GM12878 (cell line): Measurements from ENCODE around the gene MPRIP. TPM values are rescaled to one million over a fixed set of nuclear protein-coding genes. Genes with fewer than 3 reads are reported as not detected.

ENCODE experiments used
- ATAC-seq: fragments of 200-7000 bp; cut with Tn5 transposase; 3 replicates; pipeline ENCODE4 v1.9.1; 2020; ENCODE audit warnings: mild to moderate bottlenecking, moderate library complexity
- BruUV-seq: library from RNA; stranded (reverse); fragments of 400-500 nt; replicated peaks from 2 replicates; lab custom pipeline; 2021; lab: Mats Ljungman, UMichigan
- CTCF ChIA-PET: fragments of 300-600 bp; sonication (Branson Sonifier 250); formaldehyde crosslinking; extraction: SDS; loops from one replicate; lab custom pipeline; 2021; ENCODE audit warnings: inconsistent platforms; lab: Yijun Ruan, JAX
- POLR2A ChIA-PET: fragments of 350-600 bp; formaldehyde crosslinking; extraction: SDS; loops from one replicate; lab custom pipeline; 2021; ENCODE audit warnings: inconsistent platforms; lab: Charles Lee
- RAD21 ChIA-PET: fragments of 300-600 bp; sonication (Branson Sonifier 250); formaldehyde crosslinking; loops from one replicate; lab custom pipeline; 2023; ENCODE audit warnings: antibody characterized with exemption; ENCODE audit not compliant: unreplicated experiment; lab: Charles Lee
- SMC1A ChIA-PET: fragments of 300-600 bp; sonication (Branson Sonifier 250); formaldehyde crosslinking; loops from one replicate; lab custom pipeline; 2023; ENCODE audit not compliant: unreplicated experiment, uncharacterized antibody; lab: Charles Lee
- DNase-seq: peaks from one replicate; pipeline ENCODE4 v3.0.0-alpha.2; 2011; ENCODE audit warnings: low read depth, low spot score
- FAIRE-seq: peaks from 3 replicates; lab custom pipeline; 2011; peaks lifted over from hg19 to GRCh38; lab: Jason Lieb, UNC
- H2AFZ ChIP-seq: 2 replicates; pipeline ENCODE4 v1.6.0; 2011; ENCODE audit warnings: low read depth, low read length, control low read depth; ENCODE audit not compliant: control insufficient read depth
- H3K27ac ChIP-seq: 2 replicates; pipeline ENCODE4 v1.5.1; 2011; ENCODE audit warnings: control low read depth; ENCODE audit not compliant: control insufficient read depth, insufficient read depth
- H3K27me3 ChIP-seq, 2 experiments: replicated peaks in 1 of 2; 2 replicates each; pipeline versions ENCODE4 v1.6.0 to v1.6.1; 2011; ENCODE audit warnings: low read length in 1 of 2; ENCODE audit not compliant: control insufficient read depth in 2 of 2, insufficient read depth in 2 of 2
- H3K36me3 ChIP-seq, 2 experiments: 2 replicates each; pipeline ENCODE4 v1.5.1; 2011; ENCODE audit warnings: low read length in 1 of 2; ENCODE audit not compliant: control insufficient read depth in 2 of 2, insufficient read depth in 2 of 2
- H3K4me1 ChIP-seq: 2 replicates; pipeline ENCODE4 v1.6.1; 2011; ENCODE audit warnings: mild to moderate bottlenecking, low read length, moderate library complexity, mixed read lengths; ENCODE audit not compliant: control insufficient read depth, insufficient read depth
- H3K4me2 ChIP-seq: 2 replicates; pipeline ENCODE4 v1.6.0; 2011; ENCODE audit warnings: control low read depth; ENCODE audit not compliant: control insufficient read depth, insufficient read depth
- H3K4me3 ChIP-seq: fragments of 200-600 bp; sonication (generic); 2 replicates; pipeline ENCODE4 v1.5.1; 2016
- H3K79me2 ChIP-seq: 2 replicates; pipeline ENCODE4 v1.6.0; 2011; ENCODE audit warnings: low read length; ENCODE audit not compliant: control insufficient read depth, insufficient read depth
- H3K9ac ChIP-seq: 2 replicates; pipeline ENCODE4 v1.8.0; 2011; ENCODE audit warnings: low read length, control low read depth, mixed read lengths; ENCODE audit not compliant: control insufficient read depth, insufficient read depth
- H3K9me3 ChIP-seq: replicated peaks from 3 replicates; pipeline ENCODE4 v1.5.1; 2011; ENCODE audit warnings: mild to moderate bottlenecking, low read length; ENCODE audit not compliant: control insufficient read depth, insufficient read depth
- H4K20me1 ChIP-seq: 2 replicates; pipeline ENCODE4 v1.6.0; 2011; ENCODE audit not compliant: control insufficient read depth, insufficient read depth
- CHD2 ChIP-seq: IDR thresholded peaks from 2 replicates; pipeline ENCODE4 v1.6.1; 2011; ENCODE audit warnings: low read depth, low read length, improper control_type of control experiment, borderline replicate concordance
- CREB1 ChIP-seq: IDR thresholded peaks from 2 replicates; pipeline ENCODE4 v1.6.1; 2012; ENCODE audit warnings: low read depth, mild to moderate bottlenecking, inconsistent platforms
- EGR1 ChIP-seq, 2 experiments: IDR thresholded peaks; 1 replicate in 1 of 2; 2 replicates in 1 of 2; pipeline ENCODE4 v1.6.1; 2011 to 2012; ENCODE audit warnings: low read depth in 2 of 2, low read length in 2 of 2, borderline replicate concordance in 1 of 2, mild to moderate bottlenecking in 1 of 2, moderate library complexity in 1 of 2
- GATAD2B ChIP-seq: fragments of 450-650 bp; conservative IDR thresholded peaks from 2 replicates; pipeline ENCODE4 v1.6.1; 2017; ENCODE audit warnings: low read depth, mild to moderate bottlenecking, moderate library complexity
- HCFC1 ChIP-seq: fragments of 150-350 bp; IDR thresholded peaks from 2 replicates; pipeline ENCODE4 v1.6.1; 2014; ENCODE audit warnings: low read length
- HDGF ChIP-seq: fragments of 450-650 bp; IDR thresholded peaks from 2 replicates; pipeline ENCODE4 v1.6.1; 2016; ENCODE audit warnings: antibody characterized with exemption
- IKZF1 ChIP-seq: fragments of 450-650 bp; conservative IDR thresholded peaks from 2 replicates; pipeline ENCODE4 v1.6.1; 2017; ENCODE audit warnings: antibody characterized with exemption, mild to moderate bottlenecking
- MAX ChIP-seq: IDR thresholded peaks from 2 replicates; pipeline ENCODE4 v1.6.1; 2012; ENCODE audit warnings: low read depth, low read length, improper control_type of control experiment
- NKRF ChIP-seq: fragments of 450-650 bp; conservative IDR thresholded peaks from 2 replicates; pipeline ENCODE4 v1.6.1; 2017; ENCODE audit warnings: mild to moderate bottlenecking, moderate library complexity
- NR2F1 ChIP-seq: fragments of 450-650 bp; conservative IDR thresholded peaks from 2 replicates; pipeline ENCODE4 v1.6.1; 2017; ENCODE audit warnings: mild to moderate bottlenecking
- PKNOX1 ChIP-seq: fragments of 450-650 bp; IDR thresholded peaks from 2 replicates; pipeline ENCODE4 v1.6.1; 2016; ENCODE audit warnings: mild to moderate bottlenecking
- STAT1 ChIP-seq: fragments of 450-650 bp; conservative IDR thresholded peaks from 2 replicates; pipeline ENCODE4 v1.6.1; 2014; ENCODE audit warnings: antibody characterized with exemption, mild to moderate bottlenecking
- ZNF622 ChIP-seq: fragments of 450-650 bp; IDR thresholded peaks from 2 replicates; pipeline ENCODE4 v1.6.1; 2017; ENCODE audit warnings: mild to moderate bottlenecking, inconsistent platforms
- WGBS: methylation state at CpG from one replicate; pipeline ENCODE4 v1.1.6; 2016; ENCODE audit warnings: low lambda C conversion rate; ENCODE audit not compliant: insufficient replicate concordance, insufficient coverage; ENCODE audit errors: missing lambda C conversion rate; 5-methylcytosine and 5-hydroxymethylcytosine counted together
- in situ Hi-C: fragments of 300-500 bp; cut with MboI; formaldehyde crosslinking; loops from 9 replicates; pipeline ENCODE4 v1.14.3; 2018; ENCODE audit warnings: mixed read lengths
- intact Hi-C: fragments of 100-400 bp; cut with micrococcal nuclease; formaldehyde crosslinking; loops from one replicate; pipeline ENCODE4 v1.14.2; 2022; ENCODE audit not compliant: unreplicated experiment
- polyA plus RNA-seq, 11 experiments: library from polyadenylated mRNA; depleted of rRNA in 4 of 11; unstranded in 6 of 11; stranded (reverse) in 5 of 11; fragments of >200 nt; fragmentation: Nextera tagmentation in 4 of 11; fragmentation: Illumina TruSeq in 1 of 11; extraction: Ambion mirVana in 4 of 11; extraction: Trizol in 1 of 11; gene quantifications; 1 replicate in 1 of 11; 2 replicates in 10 of 11; pipeline versions ENCODE4 v1.2.1 to v1.2.3, GENCODE V29; 2011 to 2016; ENCODE audit warnings: inconsistent platforms in 2 of 11, missing spikeins in 2 of 11, low read depth in 1 of 11
- total RNA-seq, 4 experiments: library from RNA; depleted of rRNA in 3 of 4; stranded (reverse); fragments of >200 nt in 3 of 4; fragmentation: Illumina TruSeq in 1 of 4; extraction: Trizol in 1 of 4; gene quantifications; 2 replicates each; pipeline versions ENCODE4 v1.2.1 to v1.2.3, GENCODE V29; 2013 to 2021
- TF ChIP-seq, protein P1 (sequence below): IDR thresholded peaks from 2 replicates; pipeline ENCODE4 v1.6.1; 2011; ENCODE audit warnings: low read depth, low read length, improper control_type of control experiment, borderline replicate concordance
- TF ChIP-seq, protein P2 (sequence below), 3 experiments: IDR thresholded peaks in 2 of 3; conservative IDR thresholded peaks in 1 of 3; 2 replicates each; pipeline ENCODE4 v1.5.1; 2011; ENCODE audit warnings: low read depth in 3 of 3, low read length in 3 of 3, mild to moderate bottlenecking in 3 of 3, control low read depth in 2 of 3, moderate library complexity in 2 of 3, inconsistent platforms in 1 of 3, mixed read lengths in 1 of 3; ENCODE audit not compliant: control insufficient read depth in 2 of 3, insufficient read depth in 1 of 3; ENCODE audit errors: extremely low read depth in 1 of 3

Gene MPRIP
- total and polyA plus RNA-seq, 10 of the 15 experiments (the other 5 are each of a cell fraction or from before 2014, with no cell fraction given) = 16.5 to 168 (median 71.7) TPM

DNA sequence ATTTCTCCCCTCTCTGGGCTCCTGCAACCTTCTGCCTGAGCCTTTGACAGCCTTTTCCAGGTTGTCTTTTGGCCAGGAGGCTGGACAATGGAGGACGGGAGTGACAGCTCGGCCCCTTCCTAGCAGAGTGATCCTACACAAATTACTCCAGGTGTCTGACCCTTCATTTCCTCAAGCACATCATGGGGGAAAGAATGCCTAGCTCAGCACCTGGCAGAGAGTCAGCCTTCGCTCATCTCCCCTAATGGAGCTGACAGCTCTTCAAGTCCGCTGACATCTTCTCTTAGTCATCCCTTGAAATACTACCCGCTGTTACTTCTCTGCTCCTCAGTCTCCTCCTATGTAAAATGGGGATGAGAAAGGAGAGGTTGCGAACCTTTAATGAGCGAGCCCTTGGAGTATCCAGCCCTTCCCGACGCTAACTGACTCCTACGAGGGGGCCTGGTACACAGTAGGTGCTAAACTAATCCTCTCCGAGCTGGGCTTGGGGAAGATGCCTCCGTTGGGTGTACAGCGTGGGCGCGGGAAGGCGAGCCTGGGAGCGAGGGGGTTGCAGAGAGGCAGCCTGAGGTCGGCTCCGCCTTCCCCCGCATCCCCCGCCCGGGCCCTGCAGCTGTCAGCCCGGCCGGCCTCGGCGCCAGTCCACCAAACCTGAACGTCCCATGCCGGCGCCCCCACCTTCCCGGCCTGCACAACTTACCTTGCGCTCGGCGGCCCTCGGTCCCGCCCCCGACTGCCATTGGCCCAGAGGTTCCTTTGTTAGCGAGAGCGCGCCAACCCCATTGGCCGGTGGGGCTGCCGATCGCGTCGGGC is 480 bp upstream of the MPRIP start:
- DNase-seq (peak; percentile 63), ATAC-seq (peak; percentile 96), FAIRE-seq (peak; percentile 78)
- H3K4me2 ChIP-seq = peak overlapping the region; percentile 93
- no peaks in the 10 kb centered on the region for H3K36me3 ChIP-seq
- intact Hi-C loops (no loop called here), in situ Hi-C loops (no loop called here)
- no TSS peak for BruUV-seq
- no peaks in the 10 kb centered on the region; the same call in 2 of the 3 replicates for H3K9me3 ChIP-seq
- H4K20me1 ChIP-seq = peaks cover 2% of the 10 kb centered on the region; the same call in 1 of the 2 replicates
- SMC1A ChIA-PET = interaction anchor here (1.2 kb wide), 1 partner anchor 50 kb away, joined by 3 read pairs; no protein-coding TSS in a partner anchor
- peak overlapping the region; percentile 9; the same call in 1 of the 2 replicates for H3K9ac ChIP-seq
- H3K27ac ChIP-seq = no peak overlapping the region
- peaks cover 19% of the 10 kb centered on the region for H3K4me1 ChIP-seq
- H3K79me2 ChIP-seq = peaks cover 40% of the 10 kb centered on the region
- peak overlapping the region; percentile 53 for H3K4me3 ChIP-seq
- RAD21 ChIA-PET = interaction anchor here (1.2 kb wide), 1 partner anchor 196 kb away, joined by 3 read pairs; no protein-coding TSS in a partner anchor
- 5% methylated on average over 34 of the region's 44 CpGs for WGBS
- peak overlapping the region; percentile 86 for H2AFZ ChIP-seq
- no peaks in the 10 kb centered on the region for H3K27me3 ChIP-seq
- POLR2A ChIA-PET = no interaction called here
- CTCF ChIA-PET = interaction anchor here (1.1 kb wide), 1 partner anchor 166 kb away, joined by 3 read pairs; no protein-coding TSS in a partner anchor
- TF ChIP-seq CHD2 (peak; percentile 93), HCFC1 (0 out of 2 replicates have a peak, but pooled peaks have one; percentile 18), IKZF1 (peak; percentile 56; the same call in 1 of the 2 replicates), MAX (peak; percentile 13; the same call in 1 of the 2 replicates), GATAD2B (peak; percentile 43; the same call in 1 of the 2 replicates), NKRF (0 out of 2 replicates have a peak, but pooled peaks have one; percentile 27), HDGF (peak; percentile 54; the same call in 1 of the 2 replicates), EGR1 (IDR thresholded peaks at IDR 0.05; ENCODE audit: borderline replicate concordance in 1 of 2, low read depth in 2 of 2, low read length in 2 of 2) (peak in 1 of 2 experiments; percentile 74; a peak in 2 of 3 replicates), NR2F1 (0 out of 2 replicates have a peak, but pooled peaks have one; percentile 25), CREB1 (peak; percentile 60; the same call in 1 of the 2 replicates), PKNOX1 (peak; percentile 97), ZNF622 (peak; percentile 76), STAT1 (0 out of 2 replicates have a peak, but pooled peaks have one; percentile 37)
- TF ChIP-seq, protein P1, sequence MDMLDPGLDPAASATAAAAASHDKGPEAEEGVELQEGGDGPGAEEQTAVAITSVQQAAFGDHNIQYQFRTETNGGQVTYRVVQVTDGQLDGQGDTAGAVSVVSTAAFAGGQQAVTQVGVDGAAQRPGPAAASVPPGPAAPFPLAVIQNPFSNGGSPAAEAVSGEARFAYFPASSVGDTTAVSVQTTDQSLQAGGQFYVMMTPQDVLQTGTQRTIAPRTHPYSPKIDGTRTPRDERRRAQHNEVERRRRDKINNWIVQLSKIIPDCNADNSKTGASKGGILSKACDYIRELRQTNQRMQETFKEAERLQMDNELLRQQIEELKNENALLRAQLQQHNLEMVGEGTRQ = no peak
- TF ChIP-seq, protein P2, sequence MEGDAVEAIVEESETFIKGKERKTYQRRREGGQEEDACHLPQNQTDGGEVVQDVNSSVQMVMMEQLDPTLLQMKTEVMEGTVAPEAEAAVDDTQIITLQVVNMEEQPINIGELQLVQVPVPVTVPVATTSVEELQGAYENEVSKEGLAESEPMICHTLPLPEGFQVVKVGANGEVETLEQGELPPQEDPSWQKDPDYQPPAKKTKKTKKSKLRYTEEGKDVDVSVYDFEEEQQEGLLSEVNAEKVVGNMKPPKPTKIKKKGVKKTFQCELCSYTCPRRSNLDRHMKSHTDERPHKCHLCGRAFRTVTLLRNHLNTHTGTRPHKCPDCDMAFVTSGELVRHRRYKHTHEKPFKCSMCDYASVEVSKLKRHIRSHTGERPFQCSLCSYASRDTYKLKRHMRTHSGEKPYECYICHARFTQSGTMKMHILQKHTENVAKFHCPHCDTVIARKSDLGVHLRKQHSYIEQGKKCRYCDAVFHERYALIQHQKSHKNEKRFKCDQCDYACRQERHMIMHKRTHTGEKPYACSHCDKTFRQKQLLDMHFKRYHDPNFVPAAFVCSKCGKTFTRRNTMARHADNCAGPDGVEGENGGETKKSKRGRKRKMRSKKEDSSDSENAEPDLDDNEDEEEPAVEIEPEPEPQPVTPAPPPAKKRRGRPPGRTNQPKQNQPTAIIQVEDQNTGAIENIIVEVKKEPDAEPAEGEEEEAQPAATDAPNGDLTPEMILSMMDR (IDR thresholded peaks at IDR 0.05 in 2 of 3, conservative IDR thresholded peaks at IDR 0.05 in 1 of 3; ENCODE audit: control insufficient read depth in 2 of 3, extremely low read depth in 1 of 3, insufficient read depth in 1 of 3, low read depth in 3 of 3, low read length in 3 of 3) = no peak
